CD4-positive, alpha-beta T cell treated with Interleukin-15 for 1 hour (primary cell): ENCODE measurements around the gene SBF2.

Source experiments
- DNase-seq: peaks from one replicate; pipeline ENCODE4 v3.0.0-alpha.2; 2020

Gene SBF2

DNA sequence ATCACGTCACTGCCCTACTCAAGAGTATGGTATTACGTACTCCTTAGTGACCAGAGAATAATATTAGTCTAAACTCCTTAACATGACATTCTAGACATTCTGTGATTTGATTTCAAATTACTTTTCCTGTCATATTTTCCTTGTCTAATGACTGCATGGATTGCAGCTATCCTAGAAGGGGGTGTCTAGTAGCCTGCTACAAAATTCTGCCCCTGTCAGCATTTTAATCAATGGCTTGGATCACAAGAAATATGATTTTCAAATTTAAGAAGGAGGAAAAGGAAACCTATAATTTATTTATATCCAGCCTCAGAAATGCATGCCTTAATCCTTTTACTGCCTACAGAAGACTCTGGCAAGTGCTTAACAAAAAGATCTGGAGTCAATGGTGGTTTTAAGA lies 413.4 kb downstream of the SBF2 start:
- DNase-seq: no peak

GRCh38 chr11:9878936-9879335 lies 415.1 kb downstream of the SBF2 start:
- no peak for DNase-seq

DNA sequence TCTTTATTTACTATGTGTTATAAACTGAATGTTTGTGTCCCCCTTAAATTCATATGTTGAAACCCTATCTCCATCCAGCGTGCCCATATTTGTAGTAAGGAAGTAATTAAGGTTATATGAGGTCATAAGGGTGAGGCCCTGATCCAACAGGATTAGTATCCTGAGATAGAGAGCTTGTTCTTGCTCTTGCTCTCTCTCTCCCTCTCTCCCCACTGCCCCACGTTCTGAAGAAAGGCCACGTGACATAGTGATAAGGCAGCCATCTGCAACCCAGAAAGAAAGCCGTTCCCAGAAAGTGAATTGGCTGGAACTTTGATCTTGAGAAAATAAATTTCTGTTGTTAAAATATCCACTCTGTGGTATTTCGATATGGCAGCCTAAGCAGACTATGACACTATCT lies 417.7 kb downstream of the SBF2 start:
- no peak for DNase-seq

DNA sequence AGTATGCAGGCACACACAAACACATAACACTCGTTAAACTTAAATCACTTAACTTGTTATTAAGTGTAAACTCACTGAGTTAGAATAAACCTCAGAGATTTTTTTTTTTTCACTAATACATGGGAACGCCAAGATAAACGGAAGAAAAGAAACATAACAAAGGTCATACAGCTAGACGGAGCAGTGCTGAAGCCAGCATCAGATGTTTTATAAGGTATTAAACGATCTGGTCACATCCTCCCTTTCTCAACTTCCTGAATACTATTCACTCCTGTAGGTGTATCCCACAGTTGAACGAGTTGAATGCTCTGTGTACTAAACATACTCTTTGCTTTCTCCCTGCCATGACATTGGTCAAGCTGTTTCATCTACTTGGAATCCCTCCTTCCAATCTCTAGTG lies 418.2 kb downstream of the SBF2 start:
- DNase-seq: no peak

DNA sequence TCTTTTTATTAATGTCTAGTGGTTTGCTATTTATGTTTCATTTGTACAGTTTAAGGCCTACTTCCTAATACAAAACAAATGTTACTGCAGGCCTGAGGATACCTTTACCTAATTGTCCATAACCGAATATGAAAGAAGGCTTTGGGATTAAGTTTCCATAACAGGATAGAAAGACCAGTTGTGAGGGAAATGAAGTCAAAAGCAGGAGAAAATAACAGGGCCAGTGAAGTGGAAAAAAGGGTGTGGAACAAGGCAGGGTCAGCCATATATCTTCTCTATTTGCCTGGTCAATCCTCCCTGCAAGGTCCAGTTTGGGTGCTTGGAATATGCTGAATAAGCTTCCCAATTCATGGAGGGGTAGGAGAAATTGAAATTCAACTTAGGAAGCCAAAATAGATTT lies 418.6 kb downstream of the SBF2 start:
- no peak for DNase-seq

DNA sequence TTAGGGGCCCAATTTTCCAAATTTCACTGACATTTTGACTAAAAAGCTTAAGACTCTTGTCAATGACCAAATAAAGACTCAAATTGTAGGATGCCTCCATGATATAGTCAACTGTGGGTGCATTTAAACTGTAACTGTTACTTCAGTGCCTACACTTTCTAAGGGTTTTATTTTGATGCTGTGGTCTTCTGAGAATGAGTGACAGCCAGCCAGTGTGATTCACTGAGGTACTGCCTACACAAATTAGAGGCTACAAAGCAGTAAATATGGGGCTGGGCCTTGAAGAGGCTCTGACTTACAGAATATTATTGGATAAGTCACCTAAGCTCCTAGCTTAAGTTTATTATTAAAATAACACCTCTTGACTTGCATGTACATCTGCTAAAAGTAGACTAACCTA lies 419.6 kb downstream of the SBF2 start:
- DNase-seq: no peak

DNA sequence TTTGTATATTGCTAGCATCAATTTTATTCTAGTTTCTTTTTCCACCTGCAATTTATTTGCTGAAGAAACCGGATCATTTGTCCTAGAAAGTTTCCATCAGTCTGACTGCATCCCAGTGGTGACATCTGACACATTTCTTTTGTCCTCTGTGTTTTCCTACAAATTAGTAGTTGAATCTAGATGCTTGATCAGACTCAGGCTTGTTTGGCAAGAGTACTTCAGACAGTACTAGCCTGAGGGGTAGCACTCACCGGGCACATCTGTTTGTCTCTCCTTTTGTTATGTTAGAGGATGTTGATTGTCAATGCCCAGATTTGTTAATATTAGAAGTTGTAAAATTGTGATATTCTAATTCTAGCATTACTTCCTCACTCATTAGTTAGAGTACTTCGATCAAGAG lies 425.4 kb downstream of the SBF2 start:
- no peak for DNase-seq

DNA sequence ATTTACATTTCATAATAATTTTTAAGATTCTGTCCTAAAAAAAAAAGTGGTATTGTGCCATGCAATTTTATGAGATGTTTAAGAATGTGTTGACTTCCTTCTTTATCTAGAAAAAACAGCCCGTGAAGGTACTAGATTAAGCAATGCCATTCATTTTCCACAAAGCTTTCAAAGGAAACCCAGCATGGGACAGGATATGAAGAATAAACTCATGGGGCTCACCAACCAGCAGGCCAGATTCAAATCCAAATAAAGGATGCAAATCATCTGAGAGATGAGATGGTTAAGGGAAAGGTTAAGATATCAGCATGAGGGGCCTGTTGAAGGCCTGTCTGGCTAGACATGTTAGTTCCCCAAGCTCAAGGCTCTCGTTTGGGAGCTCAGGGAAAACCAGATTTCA lies 431.0 kb downstream of the SBF2 start:
- no peak for DNase-seq

DNA sequence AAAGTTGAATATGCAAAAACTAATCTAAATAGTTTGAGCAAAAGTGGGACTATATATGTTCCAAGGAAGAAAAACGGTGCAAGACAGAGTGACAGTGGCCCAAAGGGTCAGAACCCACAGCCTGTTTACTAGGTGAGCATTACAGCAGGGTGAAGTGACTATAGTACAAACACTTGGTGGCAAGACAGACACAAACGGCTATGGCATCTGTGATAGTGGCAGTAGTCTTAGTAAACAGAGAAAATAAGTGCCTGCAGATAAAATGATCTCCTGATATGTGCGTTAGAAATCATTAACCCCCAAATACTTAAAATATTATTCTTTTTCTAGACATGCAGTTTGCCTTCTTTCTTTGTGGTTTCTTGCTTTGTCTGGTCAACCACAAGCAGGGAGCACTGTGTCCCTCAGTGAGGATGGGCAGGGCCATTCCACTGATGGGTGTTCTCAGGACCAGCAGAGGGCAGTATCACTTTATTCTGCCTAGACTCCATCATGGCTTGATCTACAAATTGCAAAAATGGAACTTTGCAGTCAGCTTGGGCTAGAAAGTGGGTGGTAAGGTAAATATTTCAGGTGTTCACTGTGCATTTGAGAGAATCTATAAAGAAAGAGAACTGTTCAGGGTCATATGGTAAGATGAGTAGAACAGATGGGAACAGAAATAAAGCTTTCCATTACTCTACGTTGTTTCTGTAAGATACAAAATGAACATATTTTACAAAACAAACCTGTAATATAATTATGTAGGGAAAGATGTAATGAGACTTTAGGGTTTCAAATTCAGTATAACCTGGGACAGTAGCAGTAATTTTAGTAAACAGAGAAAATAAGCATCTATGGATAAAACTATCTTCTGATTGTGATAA lies 431.9 kb downstream of the SBF2 start:
- peak; percentile 21 for DNase-seq

DNA sequence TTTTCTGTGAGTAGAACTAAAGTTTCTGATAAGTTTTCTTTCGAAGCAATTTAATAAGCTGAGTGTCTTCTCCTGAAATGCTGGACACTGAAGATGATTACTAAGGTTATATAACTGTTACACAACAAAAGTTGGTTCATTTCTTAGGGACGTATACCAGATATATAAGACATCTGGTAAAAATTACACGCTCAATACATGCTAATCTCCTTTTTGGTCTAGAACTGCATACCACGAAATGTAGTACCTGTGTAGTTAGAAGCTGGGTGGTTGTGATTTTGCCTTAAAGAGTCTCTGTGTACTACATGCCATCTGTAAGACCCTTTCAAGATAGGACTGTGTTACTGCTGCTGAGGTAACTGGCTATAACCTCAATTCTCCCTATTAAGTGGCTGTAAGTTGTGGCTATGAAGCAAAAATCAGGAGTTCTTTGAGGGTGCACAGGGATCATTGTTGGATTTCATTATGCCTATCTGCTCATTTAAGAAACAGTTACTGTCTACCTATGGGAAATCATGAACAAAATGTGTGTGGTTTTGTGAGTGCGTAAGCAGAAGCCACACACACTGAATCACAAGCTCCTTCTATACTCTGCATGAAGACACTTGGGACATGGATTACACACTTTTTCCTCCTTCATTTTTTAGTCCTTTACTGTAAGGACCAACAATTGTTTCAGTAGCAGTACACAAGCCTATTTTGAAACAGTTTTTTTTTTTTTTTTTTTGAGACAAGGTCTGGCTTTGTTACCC lies 434.3 kb downstream of the SBF2 start:
- DNase-seq: no peak

DNA sequence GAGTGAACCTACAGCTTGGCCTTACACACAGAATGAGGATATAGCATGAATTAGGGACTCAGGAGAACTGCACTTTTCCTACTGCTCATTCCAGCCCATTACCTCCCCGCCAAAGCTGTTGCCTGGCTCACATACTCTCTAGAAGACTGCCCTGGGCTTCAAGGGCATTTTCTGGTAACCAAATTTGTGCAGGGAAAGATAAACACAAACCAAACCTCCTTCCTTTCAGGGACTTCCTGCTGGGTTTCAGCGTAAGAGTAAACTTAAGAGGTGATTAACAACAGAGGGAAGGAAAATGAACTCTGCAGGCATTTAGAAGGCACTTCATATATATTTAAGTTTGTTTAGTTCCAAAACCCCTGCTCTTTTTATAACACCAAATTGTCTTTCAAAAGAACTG lies 435.2 kb downstream of the SBF2 start:
- DNase-seq: no peak

DNA sequence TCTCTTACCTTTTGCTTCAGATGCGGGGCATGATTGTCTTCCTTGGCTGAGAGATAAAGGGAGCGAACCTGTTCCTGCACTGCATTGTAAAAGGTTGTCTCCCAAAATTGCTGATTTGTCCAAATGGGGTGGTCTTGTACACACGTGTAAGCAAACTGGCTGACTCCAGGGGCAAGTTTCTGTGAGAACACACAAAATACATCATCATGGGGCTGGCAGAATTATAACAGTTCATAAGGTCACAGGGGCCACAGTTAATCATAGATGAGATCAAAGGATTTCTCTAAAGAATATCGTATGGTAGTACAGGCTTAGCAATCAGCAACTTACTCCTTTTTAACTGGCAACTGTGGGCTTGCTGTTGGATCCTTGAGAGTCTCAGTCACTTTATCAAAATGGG lies 435.8 kb downstream of the SBF2 start:
- DNase-seq: no peak

DNA sequence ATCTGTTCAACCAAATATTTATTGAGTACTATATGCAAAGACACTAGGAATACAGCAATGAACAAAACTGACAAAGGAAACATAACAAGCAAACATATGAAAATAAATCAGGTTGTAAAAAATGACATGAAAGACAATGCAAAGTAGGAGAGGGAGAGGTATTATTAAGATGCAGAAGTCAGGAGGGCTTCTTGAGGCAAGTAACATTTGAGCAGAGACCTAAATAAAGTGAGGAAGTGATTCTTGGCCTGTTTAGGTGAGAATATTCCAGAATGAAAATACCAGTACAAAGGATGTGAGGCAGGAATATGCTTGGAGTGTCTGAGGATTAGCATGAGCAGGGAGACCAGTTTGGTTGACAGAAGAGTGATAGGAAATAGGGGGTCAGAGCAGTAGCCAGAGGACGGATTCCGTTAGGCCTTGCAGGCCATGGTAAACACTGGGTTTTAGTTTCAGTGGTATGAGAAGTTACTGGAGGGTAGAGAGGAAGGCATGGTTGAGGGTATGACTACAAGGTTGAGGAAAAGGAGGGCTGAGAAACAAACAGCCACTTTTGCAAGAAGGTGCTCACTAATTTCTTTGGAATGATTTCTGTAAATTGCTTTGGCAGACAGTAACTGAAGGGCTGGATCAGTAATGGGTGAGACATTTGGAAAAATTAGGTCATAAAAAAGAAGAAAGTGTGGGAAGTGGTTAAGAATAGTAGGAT lies 438.3 kb downstream of the SBF2 start:
- DNase-seq: no peak

- no peak for DNase-seq
These were observed 440.0 kb downstream of the SBF2 start for GRCh38 chr11:9853929-9854552.

GRCh38 chr11:9852465-9852864 lies 441.6 kb downstream of the SBF2 start:
- no peak for DNase-seq

DNA sequence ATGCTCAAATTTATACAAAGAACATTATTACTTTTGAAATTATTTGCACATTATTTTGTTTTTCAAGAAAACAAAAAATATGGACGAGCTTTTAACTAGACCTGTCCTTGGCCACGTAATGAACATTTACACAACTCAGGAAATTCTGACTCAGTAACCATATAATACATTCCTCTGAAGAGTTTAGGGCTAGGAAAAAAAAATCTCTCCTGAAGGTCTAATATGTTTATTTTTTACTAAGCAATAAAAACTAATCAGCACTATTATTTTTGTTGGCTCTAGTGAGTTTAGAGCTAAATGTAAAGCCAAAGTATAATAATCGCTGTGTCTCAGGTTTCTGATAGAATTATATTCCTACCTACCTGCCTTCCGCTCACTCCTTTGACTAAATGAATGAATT lies 442.7 kb downstream of the SBF2 start:
- DNase-seq: no peak

GRCh38 chr11:9850224-9850895 lies 443.7 kb downstream of the SBF2 start:
- DNase-seq: no peak

DNA sequence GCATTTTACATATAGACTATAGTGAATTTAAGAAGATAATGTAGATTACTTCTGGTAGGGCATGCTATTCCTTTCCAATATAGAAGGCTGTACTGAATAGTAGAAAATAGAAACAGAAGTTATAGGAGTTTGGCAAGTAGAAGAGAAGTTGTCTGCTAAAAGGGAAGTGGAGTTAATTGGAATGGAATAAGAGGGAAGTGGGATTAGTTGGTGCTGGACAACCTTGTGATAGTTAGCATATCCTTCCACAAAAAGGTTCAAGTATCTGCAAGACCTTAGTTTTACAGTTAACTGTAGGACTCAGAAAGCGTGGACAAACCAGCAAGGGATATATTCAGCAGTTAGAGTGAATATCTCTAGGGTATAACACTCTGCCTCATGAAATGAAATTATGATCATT lies 444.6 kb downstream of the SBF2 start:
- no peak for DNase-seq

- no peak for DNase-seq
These were observed 446.4 kb downstream of the SBF2 start for GRCh38 chr11:9847636-9848035.

- DNase-seq: no peak
These were observed 451.1 kb downstream of the SBF2 start for GRCh38 chr11:9842923-9843322.

- DNase-seq: no peak
These were observed 453.5 kb downstream of the SBF2 start for GRCh38 chr11:9840460-9841004.

GRCh38 chr11:9839550-9839949 lies 454.5 kb downstream of the SBF2 start:
- DNase-seq: no peak
